22Rv1 (cell line): Measurements from ENCODE around the gene EME1.

Experiments used
- H3K27ac ChIP-seq: fragments of 450-650 bp; 2 replicates; pipeline ENCODE4 v1.5.1; 2017
- ZFX ChIP-seq: fragments of 450-650 bp; IDR thresholded peaks from 2 replicates; pipeline ENCODE4 v1.6.1; 2017; ENCODE audit warnings: antibody characterized with exemption, borderline replicate concordance
- TF ChIP-seq, protein P1 (sequence below): fragments of 450-650 bp; IDR thresholded peaks from 2 replicates; pipeline ENCODE4 v1.5.1; 2017; ENCODE audit warnings: mild to moderate bottlenecking

Gene EME1, protein sequence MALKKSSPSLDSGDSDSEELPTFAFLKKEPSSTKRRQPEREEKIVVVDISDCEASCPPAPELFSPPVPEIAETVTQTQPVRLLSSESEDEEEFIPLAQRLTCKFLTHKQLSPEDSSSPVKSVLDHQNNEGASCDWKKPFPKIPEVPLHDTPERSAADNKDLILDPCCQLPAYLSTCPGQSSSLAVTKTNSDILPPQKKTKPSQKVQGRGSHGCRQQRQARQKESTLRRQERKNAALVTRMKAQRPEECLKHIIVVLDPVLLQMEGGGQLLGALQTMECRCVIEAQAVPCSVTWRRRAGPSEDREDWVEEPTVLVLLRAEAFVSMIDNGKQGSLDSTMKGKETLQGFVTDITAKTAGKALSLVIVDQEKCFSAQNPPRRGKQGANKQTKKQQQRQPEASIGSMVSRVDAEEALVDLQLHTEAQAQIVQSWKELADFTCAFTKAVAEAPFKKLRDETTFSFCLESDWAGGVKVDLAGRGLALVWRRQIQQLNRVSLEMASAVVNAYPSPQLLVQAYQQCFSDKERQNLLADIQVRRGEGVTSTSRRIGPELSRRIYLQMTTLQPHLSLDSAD

GRCh38 chr17:50372758-50373556, at the start of gene EME1, which contains the start of gene MRPL27:
Gene EME1, plus strand, starts transcription at chr17:50373229. Its CDS starts 1,980 bp downstream, at chr17:50375209.
Gene MRPL27, minus strand, starts transcription at chr17:50373184. Its CDS starts 14 bp downstream, at chr17:50373170.
- H3K27ac ChIP-seq: peak within 1 kb of the TSS; percentile 85
- TF ChIP-seq ZFX: no peak
- TF ChIP-seq, protein P1, sequence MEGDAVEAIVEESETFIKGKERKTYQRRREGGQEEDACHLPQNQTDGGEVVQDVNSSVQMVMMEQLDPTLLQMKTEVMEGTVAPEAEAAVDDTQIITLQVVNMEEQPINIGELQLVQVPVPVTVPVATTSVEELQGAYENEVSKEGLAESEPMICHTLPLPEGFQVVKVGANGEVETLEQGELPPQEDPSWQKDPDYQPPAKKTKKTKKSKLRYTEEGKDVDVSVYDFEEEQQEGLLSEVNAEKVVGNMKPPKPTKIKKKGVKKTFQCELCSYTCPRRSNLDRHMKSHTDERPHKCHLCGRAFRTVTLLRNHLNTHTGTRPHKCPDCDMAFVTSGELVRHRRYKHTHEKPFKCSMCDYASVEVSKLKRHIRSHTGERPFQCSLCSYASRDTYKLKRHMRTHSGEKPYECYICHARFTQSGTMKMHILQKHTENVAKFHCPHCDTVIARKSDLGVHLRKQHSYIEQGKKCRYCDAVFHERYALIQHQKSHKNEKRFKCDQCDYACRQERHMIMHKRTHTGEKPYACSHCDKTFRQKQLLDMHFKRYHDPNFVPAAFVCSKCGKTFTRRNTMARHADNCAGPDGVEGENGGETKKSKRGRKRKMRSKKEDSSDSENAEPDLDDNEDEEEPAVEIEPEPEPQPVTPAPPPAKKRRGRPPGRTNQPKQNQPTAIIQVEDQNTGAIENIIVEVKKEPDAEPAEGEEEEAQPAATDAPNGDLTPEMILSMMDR: no peak

GRCh38 chr17:50325906-50326305, 47.1 kb upstream of the EME1 start:
- H3K27ac ChIP-seq: no peak overlapping the region
- no peak for TF ChIP-seq ZFX
- TF ChIP-seq, protein P1: no peak

DNA sequence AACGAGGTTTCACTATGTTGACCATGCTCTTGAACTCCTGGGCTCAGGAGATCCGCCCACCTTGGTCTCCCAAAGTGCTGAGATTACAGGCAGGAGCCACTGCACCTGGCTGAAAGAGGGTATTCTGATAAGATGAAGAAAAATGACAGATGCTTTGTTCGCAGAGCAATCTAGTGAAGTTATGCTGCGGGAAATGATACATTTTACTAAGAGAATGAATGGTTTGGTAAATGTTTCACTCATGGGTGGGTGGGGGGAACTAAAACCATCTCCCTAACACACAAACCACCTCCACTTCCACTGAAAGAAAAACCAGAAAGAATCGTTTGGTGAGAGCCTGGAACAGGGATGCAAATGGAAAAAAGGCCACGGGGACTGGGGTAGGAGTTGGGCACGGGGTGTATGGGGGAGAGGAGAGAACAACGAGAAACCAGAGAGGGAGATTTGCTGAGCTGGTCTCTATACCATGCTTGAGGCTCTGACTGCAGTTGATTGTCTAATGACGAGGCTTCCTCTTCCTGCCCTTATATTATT, 46.1 kb upstream of the EME1 start:
- H3K27ac ChIP-seq: no peak overlapping the region
- TF ChIP-seq ZFX: no peak
- TF ChIP-seq, protein P1: no peak

- no peak for TF ChIP-seq ZFX
- TF ChIP-seq, protein P1: no peak
- H3K27ac ChIP-seq: no peak overlapping the region
Observed at GRCh38 chr17:50328363-50329325, 44.4 kb upstream of the EME1 start.

DNA sequence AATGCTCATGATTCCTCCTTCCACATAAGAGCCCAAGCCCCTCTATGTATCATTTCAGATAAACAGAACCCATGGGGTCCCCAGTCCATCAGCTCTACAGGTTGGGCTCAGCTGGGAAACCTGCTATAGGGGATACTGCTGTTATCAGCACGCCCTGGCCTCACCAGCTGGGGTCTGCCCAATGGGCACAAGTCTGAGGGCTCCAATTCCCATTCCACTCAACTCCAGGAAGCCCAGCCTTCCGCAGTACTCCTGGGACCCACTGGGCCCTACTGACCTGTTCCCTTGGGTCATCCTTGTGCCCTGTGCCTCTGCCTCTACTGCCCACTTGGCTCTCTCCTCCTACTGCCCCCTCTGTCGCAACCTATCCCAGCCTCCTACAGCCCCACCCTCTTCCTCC, 43.3 kb upstream of the EME1 start:
- TF ChIP-seq ZFX: no peak
- TF ChIP-seq, protein P1: no peak
- H3K27ac ChIP-seq: no peak overlapping the region

GRCh38 chr17:50330151-50330775, 42.8 kb upstream of the EME1 start:
- TF ChIP-seq, protein P1: no peak
- TF ChIP-seq ZFX: no peak
- no peak overlapping the region for H3K27ac ChIP-seq
